ENCODE results near the gene ACY1.

Gene ACY1

DNA sequence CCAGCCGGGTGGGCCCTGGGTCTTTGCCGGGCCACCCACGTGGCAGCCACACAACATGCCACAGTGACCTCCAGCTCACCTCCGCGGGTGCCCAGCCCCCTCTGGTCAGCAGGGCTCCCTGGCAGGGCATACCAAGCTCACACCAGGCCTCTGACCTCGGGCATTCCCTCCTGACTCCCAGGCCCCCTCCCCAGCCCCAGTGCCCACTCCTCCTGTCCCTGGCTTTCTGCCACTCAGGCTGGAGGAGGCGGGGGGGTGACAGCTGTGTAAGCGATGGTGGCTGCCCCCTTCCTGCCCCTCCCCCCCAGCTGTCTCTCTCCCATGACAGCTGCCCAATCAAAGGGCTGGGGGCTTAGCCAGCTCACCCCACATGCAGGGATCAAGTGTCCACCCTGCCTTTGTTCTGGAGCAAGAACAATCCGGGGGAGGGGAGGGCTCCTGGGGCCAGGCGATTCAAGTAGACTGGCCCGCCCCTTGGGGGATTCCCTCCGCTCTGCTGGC lies 19.3 kb upstream of the ACY1 start:
- no peak overlapping the region for H3K27ac Mint-ChIP-seq
- H3K36me3 Mint-ChIP-seq (ENCODE audit: insufficient read depth) = peaks cover 5% of the 10 kb centered on the region
- H3K4me1 Mint-ChIP-seq (ENCODE audit: low read depth in 2 of 2) = peaks cover 17 to 35% of the 10 kb centered on the region in 2 donors
- H3K9me3 Mint-ChIP-seq = no peaks in the 10 kb centered on the region
- DNase-seq (no peak), ATAC-seq (replicated peaks) (no peak)
- H3K4me3 Mint-ChIP-seq = no peak overlapping the region
- peaks cover 0 to 39% of the 10 kb centered on the region in 2 donors for H3K27me3 Mint-ChIP-seq

DNA sequence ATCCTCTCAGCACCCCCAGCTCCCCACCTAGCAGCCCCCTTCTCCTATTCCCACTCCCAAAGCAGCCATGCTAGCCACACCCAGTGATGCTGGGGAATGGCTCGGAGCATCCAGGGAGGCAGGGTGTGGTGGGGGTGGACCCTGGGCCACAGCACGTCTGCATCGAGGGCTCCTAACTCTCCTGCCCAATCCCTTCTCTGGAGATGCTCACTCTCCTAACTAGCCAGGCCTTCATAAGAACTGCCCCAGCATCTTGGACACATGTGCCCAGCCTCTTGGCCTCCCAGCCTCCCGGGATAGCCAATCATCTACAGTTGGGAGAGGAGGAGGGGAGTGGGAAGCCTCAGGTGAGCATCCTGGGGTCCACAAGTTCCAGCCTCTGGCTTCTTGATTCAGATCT lies 18.8 kb upstream of the ACY1 start:
- ATAC-seq (replicated peaks) (no peak), DNase-seq (no peak)
- H3K9me3 Mint-ChIP-seq = no peaks in the 10 kb centered on the region
- peaks cover 5% of the 10 kb centered on the region for H3K36me3 Mint-ChIP-seq (ENCODE audit: insufficient read depth)
- H3K27me3 Mint-ChIP-seq = peaks cover 0 to 34% of the 10 kb centered on the region in 2 donors
- no peak overlapping the region for H3K4me3 Mint-ChIP-seq
- H3K27ac Mint-ChIP-seq = no peak overlapping the region
- H3K4me1 Mint-ChIP-seq (ENCODE audit: low read depth in 2 of 2) = peaks cover 20 to 35% of the 10 kb centered on the region in 2 donors

DNA sequence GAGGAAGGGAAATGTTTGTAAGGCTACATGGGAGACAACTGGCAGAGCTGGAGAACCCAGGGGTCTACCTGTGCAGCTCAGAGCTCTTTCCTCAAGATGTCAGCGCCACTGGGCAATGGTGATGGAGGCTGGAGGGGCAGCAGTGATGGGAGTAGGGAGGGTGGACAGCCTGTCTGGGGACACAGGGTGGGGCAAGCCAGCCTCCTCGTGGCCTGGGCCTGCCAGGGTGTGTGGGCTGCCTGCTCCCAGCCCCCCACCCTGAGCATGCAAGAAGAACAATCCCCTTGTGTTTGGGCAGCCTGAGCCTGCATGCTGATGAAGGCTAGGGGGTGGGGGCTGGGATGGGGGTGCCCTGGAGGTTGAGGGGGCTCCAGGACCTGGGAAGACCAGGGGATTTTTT lies 17.3 kb upstream of the ACY1 start:
- no peaks in the 10 kb centered on the region for H3K9me3 Mint-ChIP-seq
- H3K4me3 Mint-ChIP-seq = peak overlapping the region; percentile 78 to 80
- DNase-seq (no peak), ATAC-seq (replicated peaks) (no peak)
- peaks cover 0 to 19% of the 10 kb centered on the region in 2 donors for H3K27me3 Mint-ChIP-seq
- peaks cover 20 to 35% of the 10 kb centered on the region in 2 donors for H3K4me1 Mint-ChIP-seq (ENCODE audit: low read depth in 2 of 2)
- peak overlapping the region; percentile 46 to 77 for H3K27ac Mint-ChIP-seq
- peaks cover 2% of the 10 kb centered on the region for H3K36me3 Mint-ChIP-seq (ENCODE audit: insufficient read depth)

DNA sequence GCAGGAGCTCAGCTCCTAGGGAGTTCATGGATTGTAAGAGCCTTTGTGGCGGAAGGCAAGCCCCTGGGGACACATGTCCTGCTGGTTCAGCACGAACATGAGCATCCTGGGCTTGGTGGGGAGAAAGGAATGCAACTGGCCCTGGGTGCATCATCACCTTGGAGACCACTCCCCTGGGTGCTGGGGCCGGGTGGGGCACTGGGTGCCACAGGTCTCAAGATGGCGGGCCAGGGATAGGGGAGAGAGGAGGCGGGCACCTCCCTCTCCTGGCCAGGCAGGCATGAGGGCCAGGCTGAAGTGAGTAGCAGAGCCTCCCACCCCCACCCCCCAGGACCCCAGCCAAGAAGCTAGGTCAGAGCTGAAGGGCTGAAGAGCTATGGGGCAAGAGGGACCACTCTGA lies 16.8 kb upstream of the ACY1 start:
- Mint-ChIP-seq H3K27ac (peak overlapping the region; percentile 46 to 77), H3K36me3 (ENCODE audit: insufficient read depth) (peaks cover under 1% of the 10 kb centered on the region), H3K9me3 (no peaks in the 10 kb centered on the region), H3K4me3 (peak overlapping the region; percentile 78 to 80), H3K4me1 (ENCODE audit: low read depth in 2 of 2) (peaks cover 20 to 34% of the 10 kb centered on the region in 2 donors), H3K27me3 (peaks cover 0 to 14% of the 10 kb centered on the region in 2 donors)
- DNase-seq (no peak), ATAC-seq (replicated peaks) (no peak)

DNA sequence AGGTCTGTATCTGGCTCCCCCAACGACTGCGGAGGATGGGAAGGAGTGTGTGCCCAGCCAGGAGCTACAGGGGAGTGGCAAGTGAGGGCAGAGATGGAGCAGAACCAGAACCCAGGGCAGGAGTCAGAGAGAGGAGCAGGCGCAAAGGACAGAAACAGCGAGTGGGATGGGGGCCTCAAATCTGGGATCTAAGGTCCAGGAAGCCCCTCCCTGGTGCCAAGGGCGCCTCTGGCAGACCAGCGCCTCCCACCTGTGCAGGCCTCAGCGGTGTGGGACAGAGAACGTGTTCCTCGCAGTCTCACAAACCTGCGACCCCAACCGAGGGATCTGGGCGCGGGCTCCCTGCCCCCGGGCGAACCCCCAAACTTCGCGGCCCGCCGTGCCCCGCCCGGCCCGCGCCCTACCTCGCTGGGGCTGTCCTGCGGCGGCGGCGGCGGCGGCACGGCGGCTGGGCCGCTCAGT lies 16.4 kb upstream of the ACY1 start:
- peak overlapping the region; percentile 78 to 80 for H3K4me3 Mint-ChIP-seq
- ATAC-seq (replicated peaks) (peak; percentile 79), DNase-seq (peak in 1 of 3 experiments; percentile 17)
- peaks cover 0 to 9% of the 10 kb centered on the region in 2 donors for H3K27me3 Mint-ChIP-seq
- peaks cover 20 to 34% of the 10 kb centered on the region in 2 donors for H3K4me1 Mint-ChIP-seq (ENCODE audit: low read depth in 2 of 2)
- H3K27ac Mint-ChIP-seq = peak overlapping the region in 1 of 2 donors; percentile 46
- H3K9me3 Mint-ChIP-seq = no peaks in the 10 kb centered on the region
- H3K36me3 Mint-ChIP-seq (ENCODE audit: insufficient read depth) = no peaks in the 10 kb centered on the region

DNA sequence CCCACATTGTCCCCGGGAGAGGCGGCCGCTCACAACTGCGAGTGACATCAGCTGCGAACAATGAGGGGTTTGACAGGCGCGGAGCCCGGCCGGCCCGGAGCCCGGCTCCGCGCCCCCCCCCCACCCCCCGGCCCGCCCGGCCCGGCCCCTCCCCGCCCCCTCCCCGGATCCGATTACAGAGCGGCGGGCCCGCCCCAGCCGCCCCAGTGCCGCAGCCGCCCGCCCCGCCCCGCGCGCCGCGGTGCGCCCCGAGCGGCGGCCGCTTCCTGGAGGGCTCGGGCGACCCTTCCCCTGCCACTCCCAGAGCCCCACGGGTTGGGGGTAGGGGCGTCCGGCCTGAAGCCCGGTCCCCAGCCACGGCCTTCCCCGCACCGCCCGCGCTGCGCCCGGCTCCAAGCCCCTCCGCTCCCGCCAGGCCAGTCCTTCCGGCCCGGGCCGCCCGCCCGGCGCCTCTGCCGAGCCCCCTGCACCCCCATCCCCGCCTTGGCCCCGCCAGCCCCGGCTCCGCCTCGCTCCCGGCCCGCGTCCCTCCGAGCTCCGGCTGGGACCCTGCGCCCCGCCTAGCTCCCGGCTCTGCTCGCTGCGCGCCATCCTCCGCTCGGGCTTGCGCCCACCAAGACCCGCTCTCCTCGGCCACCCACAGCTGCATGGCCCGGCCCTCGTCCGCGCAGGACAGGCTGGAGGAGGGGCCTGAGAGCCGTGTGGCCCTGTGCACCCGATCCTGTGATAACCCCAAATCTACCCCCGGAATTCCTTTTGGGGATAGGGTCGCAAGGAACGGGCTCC lies 15.8 kb upstream of the ACY1 start, which contains the start of gene PCBP4:
Gene PCBP4 (minus strand): TSS at position 71 of the 786 bp plus-strand sequence. CDS start 6,214 bp downstream, outside the sequence.
- Mint-ChIP-seq H3K4me3 (peak within 1 kb of the TSS; percentile 89 to 90), H3K36me3 (ENCODE audit: insufficient read depth) (no peaks in the 10 kb centered on the region), H3K27ac (peak within 1 kb of the TSS; percentile 62 to 91), H3K4me1 (ENCODE audit: low read depth in 2 of 2) (peaks cover 20 to 34% of the 10 kb centered on the region in 2 donors), H3K9me3 (no peaks in the 10 kb centered on the region), H3K27me3 (peaks cover 0 to 8% of the 10 kb centered on the region in 2 donors)
- peak; percentile 73 for ATAC-seq (replicated peaks)
- no peak for DNase-seq

DNA sequence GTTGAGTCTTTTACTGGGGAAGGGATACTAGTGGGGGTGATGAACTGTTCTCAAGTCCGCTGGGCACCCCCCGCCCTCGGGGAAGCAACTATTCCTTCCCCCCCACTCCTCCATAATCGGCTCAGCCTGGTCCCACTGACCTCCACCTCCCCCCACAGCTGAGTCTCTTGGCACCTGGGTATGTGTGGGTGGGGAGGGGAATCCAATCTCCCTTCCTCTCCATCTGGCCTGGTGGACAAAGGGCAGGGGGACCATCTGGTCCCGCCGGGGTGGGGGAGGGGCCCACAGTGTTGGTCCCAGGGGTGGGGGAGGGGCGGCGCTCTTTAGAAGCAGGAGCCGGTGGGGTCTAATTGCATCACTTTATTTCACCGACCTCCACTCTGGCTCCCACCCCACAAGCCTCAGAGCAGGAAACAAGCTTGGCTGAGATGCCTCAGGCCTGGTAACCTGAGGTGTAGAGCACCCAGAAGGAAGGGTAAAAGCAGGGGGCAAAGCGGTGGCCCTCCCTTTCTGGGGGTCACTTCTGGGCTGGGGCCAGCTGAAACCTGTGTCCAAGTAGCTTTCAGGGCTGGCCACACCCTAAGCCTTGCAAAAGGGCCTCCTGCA lies 15.1 kb upstream of the ACY1 start:
- Mint-ChIP-seq H3K36me3 (ENCODE audit: insufficient read depth) (no peaks in the 10 kb centered on the region), H3K27me3 (peaks cover 0 to 8% of the 10 kb centered on the region in 2 donors), H3K4me3 (peak overlapping the region; percentile 89 to 90), H3K9me3 (no peaks in the 10 kb centered on the region), H3K4me1 (ENCODE audit: low read depth in 2 of 2) (peaks cover 20 to 32% of the 10 kb centered on the region in 2 donors), H3K27ac (peak overlapping the region; percentile 62 to 91)
- no peak for ATAC-seq (replicated peaks)
- no peak for DNase-seq

DNA sequence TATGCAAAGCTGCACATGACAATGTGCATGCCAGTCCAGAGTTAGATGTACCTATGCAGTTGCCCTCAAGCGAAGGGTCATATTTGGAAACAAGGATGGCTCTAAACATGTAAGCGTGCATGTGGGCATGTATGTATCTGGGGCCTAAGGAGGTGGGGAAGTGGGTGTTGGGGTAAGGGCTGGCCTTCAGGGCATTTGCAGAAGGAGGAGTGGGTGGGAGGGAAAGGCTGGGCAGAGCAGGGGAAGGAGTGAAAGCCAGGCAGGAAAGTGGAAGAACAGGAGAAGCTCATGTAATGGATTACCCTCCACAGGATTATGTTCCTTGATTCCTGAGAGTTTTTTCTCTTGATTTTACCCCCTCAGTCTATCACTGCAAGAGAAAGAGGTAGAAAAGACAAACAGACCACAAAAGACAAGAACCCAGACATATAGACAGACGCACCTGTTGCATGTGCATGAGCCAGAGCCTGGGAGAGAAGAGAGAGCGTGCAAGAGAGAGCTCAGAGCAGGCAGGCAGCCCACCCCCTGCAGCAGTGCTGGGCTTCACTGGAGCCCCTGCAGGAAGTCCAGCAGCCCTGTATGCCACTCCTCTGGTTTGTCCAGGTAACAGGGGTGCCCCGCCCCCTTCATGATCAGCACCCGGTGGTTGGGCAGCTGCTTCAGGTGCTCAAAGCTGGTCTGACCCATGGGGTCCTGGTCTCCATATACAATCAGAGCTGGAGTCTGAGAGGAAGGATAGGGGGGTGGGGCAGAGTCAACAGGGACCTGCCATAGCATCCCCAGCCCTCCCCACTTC lies 14.3 kb upstream of the ACY1 start:
- H3K27ac Mint-ChIP-seq = peak overlapping the region in 1 of 2 donors; percentile 91
- peaks cover 24 to 38% of the 10 kb centered on the region in 2 donors for H3K4me1 Mint-ChIP-seq (ENCODE audit: low read depth in 2 of 2)
- H3K27me3 Mint-ChIP-seq = peaks cover 0 to 8% of the 10 kb centered on the region in 2 donors
- peaks cover 7% of the 10 kb centered on the region for H3K36me3 Mint-ChIP-seq (ENCODE audit: insufficient read depth)
- no peaks in the 10 kb centered on the region for H3K9me3 Mint-ChIP-seq
- ATAC-seq (replicated peaks) (no peak), DNase-seq (no peak)
- H3K4me3 Mint-ChIP-seq = peak overlapping the region; percentile 20 to 90

DNA sequence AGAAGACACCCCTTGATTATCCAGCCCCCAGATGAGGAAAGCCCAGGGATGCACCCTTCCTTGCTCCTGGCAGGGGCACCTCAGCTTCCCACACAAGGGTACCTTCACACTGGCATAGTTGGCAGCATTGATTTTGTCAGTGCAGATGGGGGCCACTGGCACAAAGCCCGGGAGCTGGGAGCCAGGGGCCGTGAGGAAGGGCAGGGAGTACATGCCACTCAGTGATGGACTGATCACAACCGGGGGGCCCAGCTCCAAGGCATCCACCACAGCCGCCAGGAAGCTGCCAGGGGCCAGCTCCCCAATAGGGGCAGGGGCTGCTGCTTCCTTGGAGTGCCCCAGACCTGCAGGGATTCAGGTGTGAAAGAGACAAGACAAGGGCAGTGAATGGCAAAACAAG lies 13.5 kb upstream of the ACY1 start:
- no peak for ATAC-seq (replicated peaks)
- peaks cover 10% of the 10 kb centered on the region for H3K36me3 Mint-ChIP-seq (ENCODE audit: insufficient read depth)
- H3K27me3 Mint-ChIP-seq = peaks cover 0 to 3% of the 10 kb centered on the region in 2 donors
- H3K9me3 Mint-ChIP-seq = no peaks in the 10 kb centered on the region
- no peak overlapping the region for H3K27ac Mint-ChIP-seq
- H3K4me1 Mint-ChIP-seq (ENCODE audit: low read depth in 2 of 2) = peaks cover 28 to 36% of the 10 kb centered on the region in 2 donors
- no peak overlapping the region for H3K4me3 Mint-ChIP-seq
- no peak for DNase-seq

DNA sequence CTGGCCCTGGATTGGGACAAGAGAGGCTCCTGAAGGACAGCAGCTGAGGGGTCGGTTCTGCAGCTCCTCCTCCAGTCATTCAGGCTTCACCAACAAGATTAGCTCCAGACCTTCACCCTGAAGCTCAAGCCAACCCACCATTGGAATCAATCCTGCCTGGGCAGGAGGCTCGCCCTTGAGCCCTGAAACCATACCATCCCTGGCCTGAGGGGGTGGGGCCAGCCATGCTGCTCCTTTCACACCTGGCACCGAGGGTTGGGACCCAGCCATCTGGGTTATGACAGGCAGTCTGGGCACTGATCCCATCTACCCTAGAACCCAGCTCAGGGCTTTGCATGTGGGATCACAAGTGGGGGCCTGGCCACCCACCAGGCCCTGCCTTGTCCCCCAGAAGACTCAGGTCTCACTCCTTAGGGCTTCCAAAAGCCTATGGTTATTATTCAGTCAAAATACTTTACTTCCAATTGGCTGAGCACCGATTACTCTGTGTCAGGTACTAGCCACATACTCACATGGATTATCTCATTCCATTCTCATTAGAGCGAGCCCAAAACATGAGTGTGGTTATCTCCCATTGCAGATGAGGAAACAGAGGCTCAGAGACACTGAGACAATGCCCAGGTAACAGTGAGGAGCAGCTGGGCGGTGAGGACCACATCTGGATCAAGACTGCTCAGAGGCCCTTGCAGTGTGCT lies 12.6 kb upstream of the ACY1 start:
- DNase-seq (no peak), ATAC-seq (replicated peaks) (no peak)
- Mint-ChIP-seq H3K36me3 (ENCODE audit: insufficient read depth) (peaks cover 10% of the 10 kb centered on the region), H3K27me3 (no peaks in the 10 kb centered on the region), H3K9me3 (no peaks in the 10 kb centered on the region), H3K4me3 (no peak overlapping the region), H3K4me1 (ENCODE audit: low read depth in 2 of 2) (peaks cover 28 to 37% of the 10 kb centered on the region in 2 donors), H3K27ac (peak overlapping the region in 1 of 2 donors; percentile 20)

DNA sequence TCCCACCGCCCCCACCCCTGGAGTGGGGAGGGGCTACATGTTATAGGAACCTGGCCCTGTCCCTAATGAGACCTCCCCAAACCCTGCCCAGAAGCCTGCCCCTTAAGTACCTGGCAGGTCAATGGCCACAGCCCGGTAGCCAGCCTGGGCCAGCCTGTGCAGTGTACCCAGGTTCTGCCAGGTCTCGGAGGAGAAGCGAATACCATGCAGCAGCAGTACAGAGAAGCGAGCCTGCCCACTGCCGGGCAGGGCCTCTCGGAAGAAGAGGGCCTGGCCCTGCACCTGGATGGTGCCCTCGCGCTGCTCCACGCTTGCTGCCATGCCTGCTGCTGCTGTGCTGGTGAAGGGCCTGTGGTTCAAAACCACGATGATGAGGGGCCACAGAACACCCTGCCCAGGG lies 12.0 kb upstream of the ACY1 start:
- H3K27ac Mint-ChIP-seq = no peak overlapping the region
- H3K36me3 Mint-ChIP-seq (ENCODE audit: insufficient read depth) = peaks cover 10% of the 10 kb centered on the region
- H3K27me3 Mint-ChIP-seq = no peaks in the 10 kb centered on the region
- peaks cover 24 to 33% of the 10 kb centered on the region in 2 donors for H3K4me1 Mint-ChIP-seq (ENCODE audit: low read depth in 2 of 2)
- ATAC-seq (replicated peaks) (no peak), DNase-seq (no peak)
- H3K4me3 Mint-ChIP-seq = no peak overlapping the region
- H3K9me3 Mint-ChIP-seq = no peaks in the 10 kb centered on the region

DNA sequence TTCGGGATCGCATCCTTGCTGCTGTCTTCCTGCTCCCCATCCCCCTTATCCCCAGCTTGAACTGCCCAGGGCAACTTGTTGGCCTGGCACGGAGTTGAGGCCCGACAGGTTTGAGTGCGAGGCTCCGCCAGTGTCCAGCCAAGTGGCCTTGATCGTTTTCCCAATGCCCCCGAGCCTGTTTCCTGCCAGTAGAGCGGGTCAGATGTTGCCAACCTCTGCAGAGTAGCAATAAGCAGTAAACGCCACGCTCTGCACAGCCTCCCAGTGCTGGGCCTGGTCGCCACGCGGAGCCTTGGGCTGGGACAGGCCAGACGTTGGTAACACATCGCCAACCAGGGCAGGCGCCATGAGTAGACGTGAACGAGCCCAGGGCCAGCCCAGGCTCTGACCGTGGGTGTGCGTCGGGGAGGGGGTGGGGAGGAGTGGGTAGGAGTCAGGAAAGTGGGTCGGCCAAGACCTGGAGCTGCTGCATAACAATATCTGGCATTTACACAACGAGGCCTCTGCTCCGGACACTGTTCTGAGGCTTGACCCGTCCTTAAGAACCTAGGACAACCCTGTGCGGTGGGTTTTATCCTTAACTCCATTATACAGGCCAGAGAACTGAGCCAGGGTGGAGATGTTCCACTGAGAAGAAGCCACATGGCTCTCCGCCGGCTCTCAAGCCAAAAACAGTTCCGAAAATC lies 8.9 kb upstream of the ACY1 start:
- H3K27ac Mint-ChIP-seq = peak overlapping the region; percentile 94
- ATAC-seq (replicated peaks) (peak; percentile 7), DNase-seq (no peak)
- peaks cover 10% of the 10 kb centered on the region for H3K36me3 Mint-ChIP-seq (ENCODE audit: insufficient read depth)
- H3K27me3 Mint-ChIP-seq = no peaks in the 10 kb centered on the region
- peaks cover 28 to 29% of the 10 kb centered on the region in 2 donors for H3K4me1 Mint-ChIP-seq (ENCODE audit: low read depth in 2 of 2)
- H3K4me3 Mint-ChIP-seq = peak overlapping the region; percentile 88 to 95
- H3K9me3 Mint-ChIP-seq = no peaks in the 10 kb centered on the region
